HG02623 (cell line): ENCODE measurements around the gene OR6C76.

Experiments
- ATAC-seq: cut with Tn5 transposase; IDR thresholded peaks from one replicate; pipeline ENCODE4 v1.9.1; 2021; ENCODE audit warnings: moderate library complexity; ENCODE audit not compliant: unreplicated experiment

The OR6C76 gene

DNA sequence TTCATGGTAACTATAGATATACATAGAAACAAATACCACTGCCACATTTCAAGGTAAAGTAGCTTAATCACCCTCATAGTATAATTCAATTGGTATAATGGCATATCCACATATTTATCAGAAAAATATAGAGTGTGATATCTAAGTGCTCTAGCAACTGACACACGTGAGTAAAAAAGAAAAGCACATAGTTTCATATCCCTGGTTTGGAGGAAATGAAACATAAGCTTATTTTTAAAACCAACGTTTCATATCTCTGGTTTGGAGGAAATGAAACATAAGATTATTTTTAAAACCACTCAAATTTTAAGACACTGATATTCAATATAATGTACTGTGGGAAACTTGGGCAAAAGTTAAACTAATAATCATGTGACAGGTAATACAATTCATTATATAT lies 41.8 kb downstream of the OR6C76 start:
- ATAC-seq, result peak; percentile 72

DNA sequence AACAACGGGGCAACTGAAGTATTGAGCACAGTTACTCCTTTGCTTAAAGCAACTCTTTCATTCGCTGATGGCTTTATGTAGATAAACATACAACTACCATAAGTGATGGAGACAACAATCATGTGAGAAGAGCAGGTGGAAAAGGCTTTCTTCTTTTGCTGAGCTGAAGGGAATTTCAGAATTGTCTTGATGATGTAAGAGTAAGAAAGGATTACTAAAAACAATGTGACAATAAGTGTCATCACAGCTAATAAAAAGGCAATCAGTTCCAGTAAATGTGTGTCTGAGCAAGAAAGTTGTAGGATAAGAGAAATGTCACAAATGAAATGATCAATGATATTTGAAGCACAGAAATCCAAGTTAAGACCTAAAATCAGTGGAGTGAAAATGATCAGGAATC lies 43.2 kb downstream of the OR6C76 start:
- ATAC-seq, result no peak

DNA sequence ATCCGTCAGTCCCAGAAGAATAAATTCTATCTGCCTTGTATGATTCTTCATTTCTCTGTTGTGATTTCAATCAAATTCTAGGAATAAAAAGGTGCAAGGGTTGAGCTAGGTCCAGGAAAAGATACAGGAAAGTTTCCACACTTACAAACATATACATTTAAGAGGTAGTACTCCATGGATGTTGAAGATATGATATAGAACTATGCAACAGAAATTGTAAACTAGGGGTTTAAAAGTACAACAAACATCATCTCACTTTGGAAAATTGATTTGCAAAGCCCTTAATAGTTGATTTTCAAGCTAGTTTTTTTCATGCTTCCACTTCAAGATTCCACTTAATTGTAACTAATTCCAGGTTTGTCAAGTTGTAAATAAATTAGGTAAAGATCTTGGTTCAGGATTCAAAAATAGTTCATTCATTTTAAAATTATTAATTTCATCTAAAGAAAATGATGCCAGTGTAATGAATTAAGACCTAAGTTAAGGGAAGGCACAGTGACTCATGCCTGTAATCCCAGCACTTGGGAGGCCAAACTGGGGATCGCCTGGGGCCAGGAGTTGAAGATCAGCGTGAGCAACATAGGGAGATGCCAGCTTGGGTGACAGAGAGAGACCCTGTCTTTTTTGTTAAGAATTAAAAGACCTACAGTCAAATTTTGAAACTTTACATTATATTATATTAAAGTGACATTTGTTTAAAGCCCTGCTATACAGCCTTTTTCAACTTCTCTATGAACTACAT lies 44.2 kb downstream of the OR6C76 start, which contains the start of gene OR6C70:
TSS of gene OR6C70 (minus strand) at position 51 of the 742 bp plus-strand sequence. CDS start at position 51, 0 bp downstream.
- no peak for ATAC-seq

DNA sequence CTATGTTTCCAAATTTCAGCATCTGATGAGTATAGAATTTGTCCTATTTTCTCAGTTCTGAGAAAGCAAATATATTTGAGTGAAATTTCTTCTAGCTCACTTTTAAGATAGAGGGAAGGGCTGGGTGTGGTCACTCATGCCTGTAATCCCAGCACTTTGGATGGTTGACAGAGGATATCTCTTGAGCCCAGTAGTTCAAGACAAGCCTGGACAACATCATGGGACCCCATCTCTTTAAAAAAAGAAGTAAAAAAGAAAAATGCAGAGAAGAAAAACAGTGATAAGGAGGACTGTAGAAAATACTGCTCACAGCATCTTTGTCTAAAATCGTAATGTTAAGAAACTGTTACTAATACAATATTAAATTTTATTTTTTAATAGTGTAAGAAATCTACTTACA lies 46.2 kb downstream of the OR6C76 start:
- no peak for ATAC-seq
